ENCODE measurements around the gene KLHL29.

The KLHL29 gene

DNA sequence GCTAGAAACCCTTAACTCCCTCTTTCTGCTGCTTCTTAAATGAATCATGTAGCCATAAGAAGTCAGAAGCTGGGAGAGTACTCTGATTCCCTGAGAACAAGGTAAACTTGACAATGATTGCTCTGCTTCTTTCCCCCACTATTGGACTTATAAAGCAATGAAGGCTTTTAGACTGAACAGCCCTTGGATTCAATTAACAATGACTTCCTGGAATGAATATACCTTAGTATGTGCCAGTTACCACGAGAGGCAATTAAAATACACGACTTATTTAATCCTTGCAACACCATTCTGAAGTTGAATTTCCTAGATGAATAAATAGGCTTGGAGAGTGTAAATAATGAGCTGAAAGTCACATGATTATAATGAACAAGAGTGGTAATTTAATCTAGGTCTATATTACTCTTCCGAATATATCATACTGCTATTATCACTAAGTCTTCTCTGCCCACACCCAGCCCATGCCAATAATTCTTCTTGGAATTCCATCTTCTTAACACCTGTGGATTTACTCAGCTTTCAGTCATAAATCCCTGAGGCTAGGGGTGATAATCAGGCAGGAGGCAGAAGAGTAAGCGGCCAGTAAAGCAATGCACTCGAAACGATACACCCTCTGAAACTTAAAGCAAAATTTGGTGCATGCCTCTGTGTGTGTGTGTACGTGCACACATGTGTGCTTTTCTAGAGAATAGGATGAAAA, 371.8 kb downstream of the KLHL29 start:
- no peak for DNase-seq

GRCh38 chr2:23757686-23758433, 372.9 kb downstream of the KLHL29 start:
- DNase-seq: no peak

Data from stimulated activated CD4-positive, alpha-beta T cell treated with anti-CD3 and anti-CD28 coated beads, Interleukin-2, amount 100 ng/mL, for 48 hours (primary cell).